ENCODE data around the gene HSPH1.

HSPH1 gene

GRCh38 chr13:31161557-31162150 is at the start of gene HSPH1:
Gene HSPH1 (minus strand): TSS chr13:31161904. CDS start chr13:31161582, 322 bp downstream.
- DNase-seq (ENCODE audit: low read depth), result peak; percentile 99

GRCh38 chr13:31209841-31210210 is 48.1 kb upstream of the HSPH1 start:
- no peak for DNase-seq (ENCODE audit: low read depth)

GRCh38 chr13:31209172-31209840 is 47.6 kb upstream of the HSPH1 start:
- no peak for DNase-seq (ENCODE audit: low read depth)

- no peak for DNase-seq (ENCODE audit: low read depth)
Measured at GRCh38 chr13:31208559-31209122, 46.9 kb upstream of the HSPH1 start.

- no peak for DNase-seq (ENCODE audit: low read depth)
Measured at GRCh38 chr13:31207661-31208552, 46.2 kb upstream of the HSPH1 start.

GRCh38 chr13:31204592-31204991 is 42.9 kb upstream of the HSPH1 start:
- DNase-seq (ENCODE audit: low read depth), result no peak

GRCh38 chr13:31201341-31202031 is 39.8 kb upstream of the HSPH1 start:
- DNase-seq (ENCODE audit: low read depth), result no peak

- DNase-seq (ENCODE audit: low read depth), result peak; percentile 5
Measured at GRCh38 chr13:31200637-31200971, 38.9 kb upstream of the HSPH1 start.

GRCh38 chr13:31199849-31200636 is 38.3 kb upstream of the HSPH1 start, which contains the start of gene B3GLCT:
Gene B3GLCT (plus strand): TSS chr13:31199975. CDS start chr13:31200085, 110 bp downstream.
- peak; percentile 74 for DNase-seq (ENCODE audit: low read depth)

GRCh38 chr13:31199527-31199848 is 37.8 kb upstream of the HSPH1 start:
- no peak for DNase-seq (ENCODE audit: low read depth)

- DNase-seq (ENCODE audit: low read depth), result no peak
Measured at GRCh38 chr13:31198519-31198918, 36.8 kb upstream of the HSPH1 start.

GRCh38 chr13:31196992-31197391 is 35.3 kb upstream of the HSPH1 start:
- no peak for DNase-seq (ENCODE audit: low read depth)

GRCh38 chr13:31195616-31196015 is 33.9 kb upstream of the HSPH1 start:
- DNase-seq (ENCODE audit: low read depth), result no peak

GRCh38 chr13:31192306-31192705 is 30.6 kb upstream of the HSPH1 start:
- DNase-seq (ENCODE audit: low read depth), result no peak

- DNase-seq (ENCODE audit: low read depth), result no peak
Measured at GRCh38 chr13:31191748-31192147, 30.0 kb upstream of the HSPH1 start.

- no peak for DNase-seq (ENCODE audit: low read depth)
Measured at GRCh38 chr13:31184981-31185645, 23.4 kb upstream of the HSPH1 start.

- DNase-seq (ENCODE audit: low read depth), result no peak
Measured at GRCh38 chr13:31184451-31184850, 22.7 kb upstream of the HSPH1 start.

GRCh38 chr13:31182987-31183386 is 21.3 kb upstream of the HSPH1 start:
- DNase-seq (ENCODE audit: low read depth), result no peak

GRCh38 chr13:31179754-31180153 is 18.1 kb upstream of the HSPH1 start:
- no peak for DNase-seq (ENCODE audit: low read depth)

- DNase-seq (ENCODE audit: low read depth), result no peak
Measured at GRCh38 chr13:31179241-31179640, 17.5 kb upstream of the HSPH1 start.
